ENCODE data around the gene MSX2. TPM values are rescaled to one million over a fixed set of nuclear protein-coding genes. Genes with fewer than 3 reads are reported as not detected.

MSX2 gene
- total and polyA plus RNA-seq, 2 of the 8 experiments (the other 6 are each of a cell fraction or from before 2014, with no cell fraction given), result 0.24 to 0.47 TPM

- Histone ChIP-seq H3K18ac (ENCODE audit: extremely low read depth, low read length) (no peak overlapping the region), H3K23ac (ENCODE audit: insufficient read length) (no peak overlapping the region), H2AFZ (ENCODE audit: low read length) (no peak overlapping the region), H3K9me3 (ENCODE audit: insufficient read depth in 2 of 2, low read depth in 1 of 2, low read length in 1 of 2) (no peaks in the 10 kb centered on the region), H4K20me1 (replicated peaks in 1 of 2; ENCODE audit: control insufficient read depth in 1 of 2, insufficient read depth in 2 of 2, low read length in 2 of 2) (peaks cover 0 to 2% of the 10 kb centered on the region in 2 experiments), H4K8ac (ENCODE audit: extremely low read depth, insufficient read depth, low read length) (no peak overlapping the region), H2BK15ac (ENCODE audit: low read length) (no peak overlapping the region), H3K79me1 (ENCODE audit: low read depth, low read length) (no peaks in the 10 kb centered on the region), H3K27me3 (replicated peaks in 1 of 4; ENCODE audit: control insufficient read depth in 3 of 4, extremely low read depth in 1 of 4, insufficient read depth in 3 of 4, low read length in 3 of 4) (no peaks in the 10 kb centered on the region), H3K4ac (replicated peaks; ENCODE audit: insufficient read length, low read depth, low read length) (no peak overlapping the region), H4K5ac (ENCODE audit: insufficient read length, low read depth, low read length) (no peak overlapping the region), H2BK120ac (replicated peaks; ENCODE audit: low read depth, low read length) (no peak overlapping the region), H3K4me2 (ENCODE audit: insufficient read depth in 1 of 2, low read depth in 2 of 2, low read length in 2 of 2) (no peak overlapping the region), H2BK12ac (ENCODE audit: low read depth, low read length) (no peak overlapping the region), H3K4me1 (replicated peaks in 1 of 4; ENCODE audit: control insufficient read depth in 3 of 4, insufficient read depth in 4 of 4, low read length in 3 of 4) (no peaks in the 10 kb centered on the region), H3K56ac (replicated peaks; ENCODE audit: insufficient read length, low read depth, low read length) (no peak overlapping the region), H3K27ac (ENCODE audit: low read depth, low read length) (no peak overlapping the region), H3K36me3 (ENCODE audit: control insufficient read depth in 2 of 4, insufficient read depth in 4 of 4, low read length in 3 of 4) (no peaks in the 10 kb centered on the region), H3K9ac (replicated peaks in 1 of 4; ENCODE audit: extremely low read depth in 1 of 4, low read depth in 3 of 4, low read length in 3 of 4) (no peak overlapping the region), H2BK20ac (ENCODE audit: low read length) (no peak overlapping the region), H3K14ac (ENCODE audit: insufficient read length) (no peak overlapping the region), H3K4me3 (ENCODE audit: extremely low read depth in 1 of 4, insufficient read depth in 2 of 4, low read depth in 3 of 4, low read length in 4 of 4) (no peak overlapping the region), H4K91ac (replicated peaks; ENCODE audit: insufficient read length, low read length) (peak overlapping the region; percentile 26), H2AK5ac (ENCODE audit: low read depth, low read length) (no peak overlapping the region), H2BK5ac (ENCODE audit: low read depth, low read length) (no peak overlapping the region), H3K79me2 (ENCODE audit: control insufficient read depth in 1 of 2, insufficient read depth in 2 of 2, low read length in 2 of 2) (no peaks in the 10 kb centered on the region), H3K23me2 (ENCODE audit: low read depth, low read length) (peaks cover 6% of the 10 kb centered on the region; the same call in 1 of the 2 replicates)
- ChIA-PET CTCF (ENCODE audit: partially characterized antibody) (interaction anchor here (0.9 to 2.1 kb wide), 3 partner anchors 10 to 29 kb away, joined by 3 to 7 read pairs (median 6); no protein-coding TSS in a partner anchor), POLR2A (ENCODE audit: partially characterized antibody) (no interaction called here)
- WGBS, 2 experiments (ENCODE audit: extremely low coverage in 1 of 2, insufficient coverage in 1 of 2, insufficient read length in 1 of 2, insufficient replicate concordance in 2 of 2, low coverage in 1 of 2, low lambda C conversion rate in 2 of 2, missing lambda C conversion rate in 1 of 2), result 84% methylated on average over 18 of the region's 18 CpGs; no CpG with 5 or more reads in 1 of the 2 experiments
- FAIRE-seq (no peak), DNase-seq (ENCODE audit: low read depth in 1 of 2, low spot score in 2 of 2) (no peak)
- TF ChIP-seq USF2 (IDR thresholded peaks at IDR 0.05; ENCODE audit: low read length), result no peak
- no peak for TF ChIP-seq CREB1 (IDR thresholded peaks at IDR 0.05)
- no peak for TF ChIP-seq KDM4A (IDR thresholded peaks at IDR 0.05; ENCODE audit: low read depth, low read length, severe bottlenecking)
- TF ChIP-seq GTF2F1 (IDR thresholded peaks at IDR 0.05; ENCODE audit: borderline replicate concordance, low read depth, low read length), result no peak
- TF ChIP-seq CTBP2 (IDR thresholded peaks at IDR 0.05; ENCODE audit: borderline replicate concordance, insufficient read depth, insufficient read length, low read length), result no peak
- TF ChIP-seq BCL11A (IDR thresholded peaks at IDR 0.05; ENCODE audit: low read depth in 2 of 2, low read length in 2 of 2), result no peak
- TF ChIP-seq SP2 (IDR thresholded peaks at IDR 0.05; ENCODE audit: low read length), result no peak
- no peak for TF ChIP-seq SAP30 (IDR thresholded peaks at IDR 0.05; ENCODE audit: insufficient read depth, insufficient replicate concordance, low read length)
- no peak for TF ChIP-seq MAX (IDR thresholded peaks at IDR 0.05)
- no peak for TF ChIP-seq BRCA1 (IDR thresholded peaks at IDR 0.05; ENCODE audit: low read depth, low read length)
- TF ChIP-seq ASH2L (IDR thresholded peaks at IDR 0.05; ENCODE audit: low read length), result no peak
These were observed 41.2 kb downstream of the MSX2 start for GRCh38 chr5:174765540-174765939.
